AG08395 (cell line): ENCODE data around the gene CFL2.

Experiments
- DNase-seq: peaks from one replicate; pipeline ENCODE4 v3.0.0; 2012; ENCODE audit warnings: mixed read lengths, low spot score

Gene CFL2

GRCh38 chr14:34676516-34677211, 37.7 kb downstream of the CFL2 start:
- DNase-seq, result no peak

- DNase-seq, result no peak
Measured at GRCh38 chr14:34673702-34674101, 40.7 kb downstream of the CFL2 start.

GRCh38 chr14:34671716-34672115, 42.7 kb downstream of the CFL2 start:
- DNase-seq, result no peak

GRCh38 chr14:34668111-34668510, 46.3 kb downstream of the CFL2 start:
- no peak for DNase-seq

- DNase-seq, result no peak
Measured at GRCh38 chr14:34667007-34667406, 47.4 kb downstream of the CFL2 start.

GRCh38 chr14:34665785-34666435, 48.5 kb downstream of the CFL2 start:
- DNase-seq, result peak; percentile 50

GRCh38 chr14:34662561-34663088, 51.8 kb downstream of the CFL2 start:
- no peak for DNase-seq

GRCh38 chr14:34660796-34661195, 53.6 kb downstream of the CFL2 start:
- DNase-seq, result no peak
